OCI-LY3 (cell line): Measurements from ENCODE around the gene SLITRK6.

ENCODE experiments used
- CTCF ChIP-seq: fragments of 200-600, 300-600 bp; sonication (generic); IDR thresholded peaks from 2 replicates; pipeline ENCODE4 v1.5.1; 2014; ENCODE audit warnings: antibody characterized with exemption, low read length, low read depth
- EZH2phosphoT487 ChIP-seq: fragments of 200-600 bp; shearing (Covaris generic); IDR thresholded peaks from 2 replicates; pipeline ENCODE4 v1.6.1; 2018; ENCODE audit warnings: antibody characterized with exemption, mixed run types, low read depth

- no peak for TF ChIP-seq CTCF
- TF ChIP-seq EZH2phosphoT487: no peak
These were observed 47.8 kb upstream of the SLITRK6 start for GRCh38 chr13:85847012-85847411.
